Ramos (cell line): ENCODE results near the gene FCN3.

Experiments used
- in situ Hi-C: fragments of 300-500 bp; cut with MboI; formaldehyde crosslinking; loops from one replicate; pipeline ENCODE4 v1.14.3; 2022; ENCODE audit warnings: low sequenced_read_pairs; ENCODE audit not compliant: unreplicated experiment

FCN3 gene

GRCh38 chr1:27361044-27361402 is 13.6 kb downstream of the FCN3 start:
- in situ Hi-C loops, result no loop called here

GRCh38 chr1:27360159-27361043 is 14.2 kb downstream of the FCN3 start:
- in situ Hi-C loops, result no loop called here

GRCh38 chr1:27359822-27360158 is 14.8 kb downstream of the FCN3 start:
- in situ Hi-C loops, result no loop called here

- in situ Hi-C loops, result no loop called here
Observed at GRCh38 chr1:27358928-27359313, 15.7 kb downstream of the FCN3 start.

- in situ Hi-C loops, result no loop called here
Observed at GRCh38 chr1:27358038-27358927, 16.3 kb downstream of the FCN3 start.

GRCh38 chr1:27357281-27358037 is 17.2 kb downstream of the FCN3 start:
- in situ Hi-C loops, result no loop called here

- in situ Hi-C loops, result no loop called here
Observed at GRCh38 chr1:27356619-27357280, 17.9 kb downstream of the FCN3 start.

GRCh38 chr1:27356277-27356618 is 18.4 kb downstream of the FCN3 start:
- in situ Hi-C loops, result no loop called here

- in situ Hi-C loops, result no loop called here
Observed at GRCh38 chr1:27355683-27356082, 18.9 kb downstream of the FCN3 start.

- in situ Hi-C loops, result no loop called here
Observed at GRCh38 chr1:27353629-27354028, 21.0 kb downstream of the FCN3 start.

- in situ Hi-C loops, result no loop called here
Observed at GRCh38 chr1:27353166-27353565, 21.5 kb downstream of the FCN3 start.

- in situ Hi-C loops, result no loop called here
Observed at GRCh38 chr1:27351541-27352107, 23.0 kb downstream of the FCN3 start.

- in situ Hi-C loops, result no loop called here
Observed at GRCh38 chr1:27350663-27351540, 23.7 kb downstream of the FCN3 start.

- in situ Hi-C loops, result no loop called here
Observed at GRCh38 chr1:27349784-27350662, 24.6 kb downstream of the FCN3 start.

GRCh38 chr1:27348861-27349783 is 25.5 kb downstream of the FCN3 start:
- in situ Hi-C loops, result no loop called here

- in situ Hi-C loops, result no loop called here
Observed at GRCh38 chr1:27346991-27347624, 27.5 kb downstream of the FCN3 start.

GRCh38 chr1:27346357-27346756 is 28.3 kb downstream of the FCN3 start:
- in situ Hi-C loops, result no loop called here
